Measurements from ENCODE around the gene APEX1.

Gene APEX1

GRCh38 chr14:20470603-20470901 lies 15.5 kb downstream of the APEX1 start:
- Histone ChIP-seq H3K27ac (replicated peaks) (peak overlapping the region; percentile 98), H3K27me3 (ENCODE audit: insufficient read depth, poor library complexity, severe bottlenecking) (no peaks in the 10 kb centered on the region), H3K4me3 (replicated peaks; ENCODE audit: insufficient read depth, low read length) (peak overlapping the region; percentile 97)
- DNase-seq (ENCODE audit: low read depth in 1 of 2, low spot score in 1 of 2), result peak in 1 of 2 experiments; percentile 25
- TF ChIP-seq REST (IDR thresholded peaks at IDR 0.05; ENCODE audit: insufficient replicate concordance, low read depth) (no peak), POLR2AphosphoS5 (IDR thresholded peaks at IDR 0.05; ENCODE audit: low read depth) (no peak), GABPA (IDR thresholded peaks at IDR 0.05; ENCODE audit: low read depth) (no peak), CTCF (IDR thresholded peaks at IDR 0.05; ENCODE audit: insufficient read depth, low read length) (no peak), SPI1 (IDR thresholded peaks at IDR 0.05; ENCODE audit: borderline replicate concordance, low read depth) (no peak)

GRCh38 chr14:20472536-20473169 lies 17.6 kb downstream of the APEX1 start:
- H3K27ac ChIP-seq (replicated peaks), result peak overlapping the region; percentile 98
- TF ChIP-seq GABPA (IDR thresholded peaks at IDR 0.05; ENCODE audit: low read depth) (no peak), REST (IDR thresholded peaks at IDR 0.05; ENCODE audit: insufficient replicate concordance, low read depth) (no peak), POLR2AphosphoS5 (IDR thresholded peaks at IDR 0.05; ENCODE audit: low read depth) (no peak), CTCF (IDR thresholded peaks at IDR 0.05; ENCODE audit: insufficient read depth, low read length) (no peak), SPI1 (IDR thresholded peaks at IDR 0.05; ENCODE audit: borderline replicate concordance, low read depth) (no peak)
- no peak for DNase-seq (ENCODE audit: low read depth in 1 of 2, low spot score in 1 of 2)
- no peak overlapping the region; the same call in 1 of the 2 replicates for H3K4me3 ChIP-seq (replicated peaks; ENCODE audit: insufficient read depth, low read length)
- no peaks in the 10 kb centered on the region for H3K27me3 ChIP-seq (ENCODE audit: insufficient read depth, poor library complexity, severe bottlenecking)

- Histone ChIP-seq H3K27ac (replicated peaks) (peak overlapping the region; percentile 50), H3K27me3 (ENCODE audit: insufficient read depth, poor library complexity, severe bottlenecking) (no peaks in the 10 kb centered on the region), H3K4me3 (replicated peaks; ENCODE audit: insufficient read depth, low read length) (no peak overlapping the region)
- TF ChIP-seq CTCF (IDR thresholded peaks at IDR 0.05; ENCODE audit: insufficient read depth, low read length) (no peak), POLR2AphosphoS5 (IDR thresholded peaks at IDR 0.05; ENCODE audit: low read depth) (no peak), SPI1 (IDR thresholded peaks at IDR 0.05; ENCODE audit: borderline replicate concordance, low read depth) (no peak), GABPA (IDR thresholded peaks at IDR 0.05; ENCODE audit: low read depth) (no peak)
- DNase-seq (ENCODE audit: low read depth in 1 of 2, low spot score in 1 of 2), result no peak
Measured at GRCh38 chr14:20476776-20477175, 21.8 kb downstream of the APEX1 start.

Data from HL-60 (cell line).